ENCODE results near the gene ALOXE3. TPM values are rescaled to one million over a fixed set of nuclear protein-coding genes. Genes with fewer than 3 reads are reported as not detected.

ALOXE3 gene
- 0.04 TPM for polyA plus RNA-seq (2013, experiment 1 of 2; ENCODE audit: insufficient read length)
- not detected for polyA plus RNA-seq (2013, experiment 2 of 2; ENCODE audit: insufficient read length)

DNA sequence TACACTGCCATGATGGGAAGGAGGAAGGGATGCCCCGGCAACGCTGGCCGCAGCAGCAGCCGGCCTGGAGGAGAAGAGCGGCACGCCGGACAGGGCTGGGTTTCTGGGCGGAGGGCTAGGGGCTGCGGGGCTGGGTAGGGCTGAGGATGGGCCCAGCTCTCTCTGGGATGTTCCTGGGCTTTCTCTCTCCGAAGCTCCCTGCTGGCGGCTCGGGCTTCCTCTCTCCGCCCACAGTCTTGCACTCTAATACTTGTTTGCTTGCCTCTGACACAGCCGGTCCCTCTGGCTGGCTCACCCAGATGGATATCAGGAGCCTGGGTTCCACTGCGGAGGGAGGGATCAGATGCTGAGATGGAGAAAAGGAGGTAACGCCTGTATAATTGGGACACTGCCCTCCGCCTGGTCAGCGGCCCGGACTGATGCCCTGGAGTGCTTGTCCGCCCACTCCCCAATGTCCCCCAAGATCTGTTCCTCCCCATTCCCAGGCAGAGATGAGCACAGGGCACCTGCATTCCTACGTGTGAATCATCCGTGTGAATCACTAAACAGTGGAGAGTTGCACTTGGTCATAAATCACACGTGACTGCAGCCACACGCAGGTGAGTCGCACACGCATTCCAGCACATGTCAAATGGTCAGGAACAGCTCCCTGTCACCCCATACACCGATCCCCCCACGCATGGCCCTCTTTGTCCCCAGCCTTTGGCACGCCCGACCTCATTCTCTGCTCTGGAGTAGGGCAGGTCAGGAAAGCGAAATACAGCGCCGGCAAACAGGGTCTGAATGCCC lies at the start of gene ALOXE3:
TSS of gene ALOXE3 (minus strand) at position 535 of the 789 bp plus-strand sequence. CDS start at position 11, 524 bp downstream.
- no peak for DNase-seq

DNA sequence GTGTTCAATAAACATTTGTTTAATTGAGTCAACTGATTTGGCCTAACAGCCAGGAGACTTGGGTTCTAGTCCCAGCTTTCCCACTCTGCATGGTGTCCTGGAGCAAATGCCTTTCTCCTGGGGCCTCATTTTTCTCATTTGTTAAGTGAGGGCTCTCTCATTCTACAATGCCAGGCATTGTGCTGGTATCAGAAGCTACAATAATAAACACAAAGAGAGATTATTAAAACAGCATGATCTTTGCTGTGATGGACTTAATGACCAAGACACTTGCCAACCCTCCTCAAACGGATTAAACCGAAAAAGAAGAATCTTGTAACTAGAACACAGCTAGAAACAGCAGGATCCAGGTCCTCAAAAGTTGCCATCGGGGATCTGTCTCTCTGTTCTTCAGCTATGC lies 49.2 kb upstream of the ALOXE3 start:
- DNase-seq = no peak

DNA sequence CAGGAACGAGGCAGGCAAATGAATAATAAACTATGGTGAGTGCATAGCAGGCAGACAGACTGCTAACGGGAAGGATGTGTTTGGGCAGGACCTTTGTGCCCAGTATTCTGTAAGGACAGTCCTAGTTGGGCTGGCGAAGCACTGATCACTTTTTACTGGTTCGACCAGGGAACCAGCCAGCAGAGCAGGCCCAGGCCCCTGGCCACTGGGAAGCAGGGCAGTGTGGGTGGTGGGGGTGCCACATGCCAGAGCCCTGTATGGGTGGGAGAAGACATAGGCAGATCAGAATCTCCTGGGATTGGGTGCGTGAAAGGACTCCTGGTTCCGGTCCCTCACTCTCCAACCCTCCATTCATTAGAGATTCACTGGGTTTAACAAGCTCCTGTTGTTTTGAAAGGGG lies 48.4 kb upstream of the ALOXE3 start:
- no peak for DNase-seq

DNA sequence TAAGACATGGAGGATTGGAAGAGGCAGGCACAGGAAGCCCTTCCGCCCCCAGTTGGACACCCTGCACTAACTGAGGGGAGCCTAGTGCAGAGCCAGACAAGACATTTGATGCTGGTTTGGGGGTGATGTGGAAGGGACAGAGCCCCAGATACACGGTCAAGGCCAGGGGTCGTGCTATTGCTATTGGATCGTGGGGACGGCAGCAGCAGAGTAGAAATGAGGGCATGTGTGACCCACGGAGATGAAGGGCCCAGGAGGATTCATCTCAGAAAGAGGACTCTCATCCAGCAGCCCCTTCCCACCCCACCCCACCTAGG lies 46.5 kb upstream of the ALOXE3 start:
- no peak for DNase-seq

DNA sequence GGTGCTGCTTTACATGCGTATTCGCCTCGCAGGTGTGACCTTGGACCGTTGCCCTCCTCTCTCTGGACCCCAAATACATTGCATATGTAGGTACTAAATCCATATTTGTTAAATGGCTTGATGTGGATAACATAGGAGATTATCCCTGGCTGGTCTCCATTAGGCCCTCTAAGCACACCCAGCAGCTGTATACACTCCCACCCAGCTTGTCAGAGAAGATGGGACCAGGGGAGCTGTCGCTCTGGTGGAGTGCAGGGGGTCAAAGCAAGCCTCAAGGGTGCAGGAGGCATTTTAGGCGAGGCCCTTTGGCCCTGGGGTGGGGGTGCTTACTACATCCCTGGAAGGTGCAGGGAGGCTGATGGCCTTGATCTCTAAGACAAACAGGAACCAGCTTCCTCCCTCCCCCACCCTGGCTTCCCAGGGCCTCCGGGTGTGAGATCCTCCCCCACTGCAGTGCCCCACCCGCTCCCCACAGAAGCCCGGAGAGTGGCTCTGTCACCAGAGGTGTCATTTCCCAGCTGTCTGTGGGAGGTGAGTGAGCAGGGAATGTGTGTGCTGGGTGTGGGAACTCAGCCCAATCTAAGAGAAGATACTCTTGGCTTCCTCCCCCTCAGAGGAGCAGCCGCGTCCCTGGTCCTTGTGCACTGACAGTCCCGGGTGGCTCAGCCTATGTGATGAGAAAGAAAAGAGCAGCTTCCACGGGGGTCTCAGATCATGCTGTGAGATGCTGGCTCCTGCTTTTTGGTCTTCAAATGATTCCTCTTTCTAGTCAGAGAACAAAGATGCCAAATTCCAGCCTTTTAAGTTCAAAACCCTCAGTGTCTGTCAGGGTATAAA lies 45.9 kb upstream of the ALOXE3 start:
- peak; percentile 40 for DNase-seq

DNA sequence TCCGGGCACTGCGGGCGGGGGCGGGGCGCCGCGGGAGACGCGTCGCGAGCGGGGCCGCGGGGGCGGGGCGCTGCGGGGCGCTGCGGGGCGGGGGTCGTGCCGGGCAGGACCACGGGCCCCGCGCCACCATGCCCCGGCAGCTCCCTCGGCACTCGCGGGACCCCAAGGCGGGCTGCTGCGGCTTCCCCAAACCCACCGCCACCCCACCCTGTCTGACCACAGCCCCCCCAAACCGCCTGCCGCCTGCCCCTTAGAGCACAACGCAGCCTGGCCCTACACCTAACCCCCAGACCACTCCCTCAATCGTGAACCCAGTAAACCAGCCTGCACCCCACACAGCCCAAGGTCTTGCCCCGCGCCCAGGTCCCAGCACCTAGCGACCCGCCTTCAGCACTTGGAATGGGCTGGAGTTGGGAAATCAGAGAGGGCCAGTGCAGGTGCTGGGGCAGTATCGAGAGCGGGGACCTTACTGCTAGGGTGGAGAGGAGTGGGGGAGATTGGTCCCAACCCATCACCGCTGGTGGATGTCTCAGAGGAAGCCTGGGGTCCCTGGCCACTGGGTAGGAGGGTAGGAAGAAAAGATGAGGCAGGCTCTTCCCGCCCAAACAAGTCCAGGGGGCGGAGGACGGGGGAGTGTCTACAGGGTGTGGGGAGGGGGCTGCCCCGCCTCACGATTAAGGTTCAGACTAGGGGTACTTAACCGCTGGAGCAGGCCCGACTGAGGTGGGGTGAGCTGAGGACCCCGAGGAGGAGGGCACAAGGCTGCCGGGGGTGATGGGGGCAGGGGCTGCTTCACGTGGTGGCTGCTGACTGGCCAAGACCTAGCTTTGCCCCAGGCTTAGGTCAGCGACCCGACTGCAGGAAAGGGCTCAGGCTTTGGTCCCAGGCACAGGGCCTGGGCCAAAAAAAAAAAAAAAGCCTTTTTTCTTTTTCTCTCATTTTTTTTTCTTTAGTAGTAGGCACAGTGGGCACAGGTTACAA lies 45.0 kb upstream of the ALOXE3 start:
- no peak for DNase-seq

DNA sequence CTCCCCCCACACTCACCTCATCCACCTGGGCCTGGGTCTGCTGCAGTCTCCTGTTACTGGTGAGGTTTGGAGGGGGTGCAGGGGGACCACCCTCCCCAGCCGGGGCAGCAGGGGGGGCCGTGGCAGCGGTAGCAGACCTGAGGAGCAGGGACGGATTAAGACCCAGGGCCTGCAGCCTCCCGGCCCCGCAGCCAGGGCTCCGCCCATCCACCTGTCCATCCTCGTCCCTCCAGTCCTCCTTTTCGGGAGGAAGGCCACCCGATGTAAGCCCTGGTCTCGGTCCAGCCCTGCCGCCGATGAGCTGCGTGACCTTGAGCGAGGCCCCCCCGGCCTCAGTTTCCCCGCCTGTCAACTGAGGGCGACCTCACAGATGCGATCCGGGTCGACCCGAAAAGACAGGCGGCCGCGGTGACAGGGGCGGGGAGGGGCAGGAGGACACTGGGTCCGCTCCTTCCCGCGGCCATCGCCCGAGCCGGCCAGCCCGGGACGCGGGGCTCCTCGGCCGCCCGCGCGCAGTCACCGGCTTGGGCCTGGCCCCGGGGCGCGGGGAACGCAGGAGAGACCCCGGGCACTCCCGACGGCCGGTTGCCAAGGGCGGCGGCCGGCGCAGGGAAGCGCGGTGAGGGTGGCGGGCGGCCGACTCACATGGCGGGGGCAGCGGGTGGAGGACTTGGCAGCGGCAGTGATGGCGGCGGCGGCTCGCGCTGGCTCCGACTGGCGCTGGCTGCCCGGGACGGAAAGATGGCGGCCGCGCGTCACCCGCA lies 44.1 kb upstream of the ALOXE3 start, which contains the start of gene VAMP2:
TSS of gene VAMP2 (minus strand) at position 716 of the 764 bp plus-strand sequence. CDS start at position 647, 69 bp downstream.
- DNase-seq = peak; percentile 71

DNA sequence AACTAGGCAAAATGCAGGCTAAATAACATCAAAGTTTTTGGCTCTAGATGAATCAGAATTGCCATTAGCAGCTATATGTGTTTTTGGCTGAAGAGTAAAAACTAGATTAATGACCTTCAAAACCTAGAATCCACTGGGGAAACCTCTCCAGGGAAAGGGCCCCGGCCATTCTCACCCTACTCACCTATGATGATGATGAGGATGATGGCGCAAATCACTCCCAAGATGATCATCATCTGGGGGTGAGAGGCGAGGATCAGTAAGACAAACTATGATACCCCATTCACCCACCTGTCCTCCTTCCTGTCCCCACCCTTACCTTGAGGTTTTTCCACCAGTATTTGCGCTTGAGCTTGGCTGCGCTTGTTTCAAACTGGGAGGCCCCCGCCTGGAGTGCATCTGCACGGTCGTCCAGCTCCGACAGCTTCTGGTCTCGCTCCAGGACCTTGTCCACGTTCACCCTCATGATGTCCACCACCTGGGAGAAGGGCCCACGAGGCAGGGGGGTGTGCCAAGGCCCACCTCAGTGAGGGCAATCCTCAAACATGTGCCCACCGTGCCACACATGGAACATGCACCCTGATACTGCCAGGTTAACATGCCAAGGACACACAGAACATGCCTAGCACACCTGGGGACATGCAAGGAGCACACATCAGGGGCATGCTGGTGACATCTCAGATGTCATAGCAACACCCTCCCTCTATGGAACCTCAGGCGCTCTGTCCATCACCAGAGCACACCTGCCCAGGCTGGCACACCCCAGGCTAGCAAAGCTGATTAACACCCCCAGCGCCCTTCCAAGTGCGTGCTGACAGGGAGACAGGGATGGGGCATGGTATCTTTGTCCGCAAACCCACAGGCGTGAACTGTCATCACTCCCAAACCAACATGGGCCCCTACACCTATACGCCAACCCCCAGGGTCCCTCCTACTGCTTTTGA lies 43.2 kb upstream of the ALOXE3 start:
- no peak for DNase-seq

DNA sequence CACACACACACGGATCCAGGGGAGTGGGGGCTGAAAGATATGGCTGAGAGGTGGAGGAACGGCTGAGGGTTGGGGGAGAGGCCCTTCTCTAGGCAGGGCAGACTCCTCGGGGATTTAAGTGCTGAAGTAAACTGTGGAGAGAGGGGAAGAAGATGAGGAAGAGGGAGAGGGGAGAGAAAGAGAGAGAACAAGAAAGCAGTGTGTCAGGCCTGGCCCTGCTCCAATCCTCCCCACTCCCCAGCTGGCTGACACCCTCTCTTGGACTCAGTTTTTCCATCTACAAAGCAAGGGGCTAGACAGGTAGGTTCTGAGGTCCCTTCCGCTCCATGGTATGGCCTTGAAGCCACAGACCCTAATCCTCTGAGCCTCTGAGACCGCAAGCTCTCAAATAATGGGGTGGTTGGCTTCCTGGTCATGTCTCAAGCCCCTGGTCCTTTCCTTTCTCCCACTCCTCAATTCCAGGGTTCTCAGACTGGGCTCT lies 42.5 kb upstream of the ALOXE3 start:
- DNase-seq = no peak

DNA sequence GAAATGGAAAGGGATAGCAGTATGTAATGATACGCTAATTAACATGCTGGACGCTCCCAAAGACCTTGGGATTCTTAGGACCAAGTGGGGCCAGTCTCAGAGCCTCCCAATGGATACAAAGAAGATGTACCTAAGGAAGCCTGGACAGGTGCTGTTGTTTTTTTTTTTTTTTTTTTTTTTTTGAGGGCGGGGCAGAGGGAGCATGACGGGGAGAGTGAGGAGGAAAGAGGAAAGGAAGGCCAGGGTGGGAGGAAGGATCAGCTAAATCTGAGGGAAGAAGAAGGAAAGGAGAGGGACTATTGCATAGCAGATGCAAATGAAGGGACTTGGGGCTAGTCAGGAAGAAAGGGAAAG lies 41.9 kb upstream of the ALOXE3 start:
- no peak for DNase-seq

DNA sequence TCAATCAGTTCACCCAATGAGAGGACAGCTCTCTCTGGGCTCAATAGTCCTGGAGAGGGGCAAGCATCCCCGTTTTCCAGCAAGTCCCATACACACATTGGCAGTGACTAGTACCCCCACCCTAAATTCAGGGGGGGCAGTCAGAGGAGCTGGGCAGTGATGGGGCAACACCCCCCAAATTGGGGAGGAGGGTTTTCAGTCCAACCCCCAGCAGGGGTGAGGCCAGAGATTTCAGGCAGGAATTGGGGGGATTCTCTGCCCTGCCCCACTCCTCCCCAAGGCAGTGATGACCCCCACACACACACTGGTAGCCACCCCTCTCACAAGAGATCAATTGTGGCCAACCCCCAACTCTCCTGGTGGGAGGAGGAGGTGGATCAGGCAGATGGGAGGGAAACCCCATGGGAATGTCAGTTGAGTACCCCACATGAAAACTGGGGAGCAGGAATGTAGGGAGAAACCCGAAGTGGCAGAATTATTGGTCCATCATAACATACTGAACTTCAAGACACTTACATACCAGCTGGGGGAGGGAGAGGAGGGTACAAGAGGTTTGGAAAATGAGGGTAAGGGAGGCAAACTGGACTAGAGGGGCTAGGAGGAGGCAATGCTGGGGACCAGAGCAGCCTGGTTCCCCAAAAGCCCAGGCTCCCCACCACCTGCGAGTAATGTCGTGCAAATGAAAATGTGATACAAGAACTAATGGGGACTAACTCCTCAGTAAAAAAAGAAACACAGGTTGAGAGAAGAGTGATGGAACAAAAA lies 41.3 kb upstream of the ALOXE3 start:
- DNase-seq = no peak

DNA sequence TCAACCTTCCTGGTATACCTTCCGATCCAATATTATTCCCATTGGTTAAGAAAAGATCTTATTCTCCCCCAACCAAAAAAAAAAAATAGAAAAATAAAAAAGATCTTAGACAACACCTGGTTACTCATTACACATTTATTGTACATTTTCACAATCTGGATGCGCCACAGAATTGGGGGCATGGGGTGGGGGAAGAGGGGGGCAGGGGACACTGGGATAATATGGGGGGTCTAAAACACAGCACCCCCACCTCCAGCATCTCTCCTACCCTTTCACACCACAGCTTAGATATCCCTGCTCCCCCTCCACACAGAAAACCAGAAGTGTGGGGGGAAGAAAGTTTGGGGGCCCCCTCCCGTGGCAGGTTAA lies 40.7 kb upstream of the ALOXE3 start:
- DNase-seq = no peak

DNA sequence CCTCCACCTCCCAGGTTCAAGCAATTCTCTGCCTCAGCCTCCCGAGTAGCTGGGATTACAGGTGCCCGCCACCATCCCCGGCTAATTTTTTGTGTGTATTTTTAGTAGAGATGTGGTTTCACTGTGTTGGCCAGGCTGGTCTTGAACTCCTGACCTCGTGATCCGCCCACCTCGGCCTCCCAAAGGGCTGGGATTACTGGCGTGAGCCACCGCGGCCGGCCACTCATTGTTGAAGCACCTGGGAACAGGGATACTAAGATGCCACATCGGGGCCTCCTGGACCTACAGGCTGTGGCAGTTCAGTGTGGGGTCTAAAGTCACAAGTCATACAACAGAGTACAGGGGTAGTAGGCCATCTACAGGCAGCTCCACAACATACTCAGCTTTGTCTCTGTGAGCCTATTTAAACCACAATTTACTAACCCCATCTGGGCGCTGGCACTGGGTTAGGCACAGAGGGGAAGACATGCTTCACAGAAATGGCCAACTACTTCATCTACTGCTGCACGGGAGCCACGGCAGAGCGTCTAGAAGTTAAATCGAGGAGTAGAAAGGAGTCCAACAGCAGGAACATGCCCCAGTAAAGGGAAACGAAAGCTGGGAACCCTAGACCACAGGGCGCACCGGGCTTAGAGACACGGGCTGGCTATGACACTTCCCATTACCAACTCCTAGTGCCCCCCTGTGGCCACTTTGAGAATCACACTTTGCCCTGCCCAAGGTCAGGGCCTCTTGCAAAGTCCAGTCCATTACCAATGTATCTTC lies 40.1 kb upstream of the ALOXE3 start:
- DNase-seq = peak; percentile 77

DNA sequence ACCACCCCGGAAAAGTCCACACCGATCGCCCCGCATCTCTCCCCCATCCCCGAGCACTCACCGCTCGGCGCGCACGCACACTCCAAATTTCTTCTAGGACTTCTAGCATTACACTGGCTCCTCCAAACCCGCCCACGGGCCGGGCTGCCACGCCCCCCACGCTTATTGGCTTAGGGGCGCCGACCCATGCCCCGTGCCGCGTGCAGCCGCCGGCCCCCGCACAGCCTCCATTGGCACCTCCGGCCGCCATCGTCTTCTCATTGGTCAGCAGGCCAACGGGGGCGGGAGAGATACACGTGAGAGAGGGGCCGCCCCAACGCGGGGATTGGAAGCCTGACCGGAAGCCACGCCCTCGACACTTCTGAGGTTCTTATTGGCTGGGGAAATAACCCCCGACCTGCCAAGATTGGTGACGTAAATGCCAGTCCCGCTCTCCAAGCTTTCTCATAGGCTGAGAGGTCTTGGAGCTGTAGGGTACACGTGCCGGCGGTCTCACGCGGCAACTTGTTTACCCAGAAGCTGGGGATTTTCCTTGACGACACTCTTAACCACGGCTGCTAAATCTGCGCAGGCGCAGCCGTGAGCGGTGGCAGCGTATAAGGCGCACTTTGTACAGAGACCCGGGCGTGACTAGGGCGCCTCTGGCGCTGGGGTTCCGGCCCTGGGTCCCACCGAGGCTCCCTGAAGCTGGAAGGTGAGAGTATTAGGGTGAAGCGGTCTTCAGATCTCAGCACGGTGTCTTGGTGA lies 38.1 kb upstream of the ALOXE3 start:
- DNase-seq = peak; percentile 100

DNA sequence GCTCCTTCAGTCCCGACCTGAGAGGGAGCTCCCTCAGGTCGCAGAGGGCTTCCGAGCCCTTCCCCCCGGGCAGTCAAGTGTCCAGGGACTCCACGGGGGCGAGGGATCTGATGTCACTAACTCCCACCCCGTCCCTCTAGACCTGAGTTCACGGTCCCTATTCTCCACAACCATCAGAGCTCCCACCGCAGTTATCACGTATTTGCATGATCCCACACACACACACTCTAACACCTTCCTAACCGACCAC lies 37.6 kb upstream of the ALOXE3 start:
- no peak for DNase-seq

DNA sequence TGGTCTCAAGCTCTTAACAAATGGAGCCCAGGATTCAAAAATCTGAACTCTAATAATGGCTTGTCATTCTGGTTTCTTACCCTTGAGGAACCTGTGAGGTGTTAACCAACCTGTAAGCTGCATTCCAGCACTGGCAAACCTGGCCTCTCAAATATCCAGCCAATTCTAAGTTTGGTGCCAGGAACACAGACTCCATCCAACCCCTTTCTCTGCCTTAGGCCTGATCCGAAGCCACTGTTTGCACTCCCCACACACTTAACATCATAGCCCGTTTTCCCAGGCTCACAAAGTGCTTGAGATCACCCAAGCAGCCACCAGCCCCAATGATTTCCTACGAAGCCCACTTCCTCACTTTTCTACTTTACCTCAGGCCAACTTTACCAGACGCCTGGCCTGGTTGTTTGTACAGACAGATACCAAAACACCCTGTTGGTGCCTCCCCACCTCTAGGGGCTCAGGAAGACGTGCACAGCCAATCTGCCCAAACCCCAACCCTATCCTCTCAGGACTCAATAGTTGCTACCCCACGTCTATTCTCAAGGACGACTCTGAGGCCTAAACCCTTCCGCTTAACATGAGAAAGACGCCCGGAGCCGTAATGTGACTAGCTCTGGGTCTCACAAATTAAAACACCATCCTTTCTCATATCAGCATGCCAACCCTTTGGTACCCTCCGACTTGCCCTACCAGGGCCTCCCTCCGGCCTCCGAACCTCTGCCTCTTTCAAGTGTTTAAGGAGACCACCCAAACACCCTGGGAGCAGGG lies 37.1 kb upstream of the ALOXE3 start:
- DNase-seq = no peak

DNA sequence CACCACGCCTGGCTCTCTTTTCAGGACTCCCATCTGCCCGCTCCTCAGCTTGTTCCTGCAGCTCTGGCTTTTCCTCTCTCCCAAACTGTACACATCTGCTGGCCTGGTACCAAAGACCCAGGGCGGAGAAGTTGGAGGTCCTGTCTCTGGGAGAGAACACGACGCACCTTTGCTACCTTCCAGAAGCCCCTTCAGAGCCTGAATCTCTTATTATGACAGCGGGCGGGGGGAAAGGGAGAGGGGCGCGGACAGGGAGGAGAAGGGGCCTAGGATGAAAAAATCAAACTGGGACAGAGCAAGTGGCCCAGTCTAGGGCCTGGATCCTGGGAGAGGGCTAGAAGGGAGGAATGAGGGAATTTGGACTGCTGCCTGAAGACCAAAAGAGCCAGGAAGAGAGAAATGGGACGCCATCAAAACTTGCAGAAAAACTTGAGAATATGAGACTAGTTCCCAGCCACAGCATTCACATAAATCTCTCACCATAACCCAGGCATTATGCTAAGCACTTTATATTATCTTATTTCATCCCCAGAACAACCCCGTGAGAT lies 36.4 kb upstream of the ALOXE3 start:
- DNase-seq = no peak

Measured in fibroblast of skin of abdomen (primary cell).